ENCODE measurements around the gene MORN1. TPM values are rescaled to one million over a fixed set of nuclear protein-coding genes. Genes with fewer than 3 reads are reported as not detected.
A peak's percentile ranks its signal among the peaks of the same experiment; 100 is the strongest.
"Not testable (repeated sequence)": the region's sequence is repeated elsewhere in the genome, so short reads cannot be mapped to it uniquely, and the experiment has no call there.

MORN1 gene
- total RNA-seq, 2 experiments from 2014 or later: 6.2 to 7.9 TPM

DNA sequence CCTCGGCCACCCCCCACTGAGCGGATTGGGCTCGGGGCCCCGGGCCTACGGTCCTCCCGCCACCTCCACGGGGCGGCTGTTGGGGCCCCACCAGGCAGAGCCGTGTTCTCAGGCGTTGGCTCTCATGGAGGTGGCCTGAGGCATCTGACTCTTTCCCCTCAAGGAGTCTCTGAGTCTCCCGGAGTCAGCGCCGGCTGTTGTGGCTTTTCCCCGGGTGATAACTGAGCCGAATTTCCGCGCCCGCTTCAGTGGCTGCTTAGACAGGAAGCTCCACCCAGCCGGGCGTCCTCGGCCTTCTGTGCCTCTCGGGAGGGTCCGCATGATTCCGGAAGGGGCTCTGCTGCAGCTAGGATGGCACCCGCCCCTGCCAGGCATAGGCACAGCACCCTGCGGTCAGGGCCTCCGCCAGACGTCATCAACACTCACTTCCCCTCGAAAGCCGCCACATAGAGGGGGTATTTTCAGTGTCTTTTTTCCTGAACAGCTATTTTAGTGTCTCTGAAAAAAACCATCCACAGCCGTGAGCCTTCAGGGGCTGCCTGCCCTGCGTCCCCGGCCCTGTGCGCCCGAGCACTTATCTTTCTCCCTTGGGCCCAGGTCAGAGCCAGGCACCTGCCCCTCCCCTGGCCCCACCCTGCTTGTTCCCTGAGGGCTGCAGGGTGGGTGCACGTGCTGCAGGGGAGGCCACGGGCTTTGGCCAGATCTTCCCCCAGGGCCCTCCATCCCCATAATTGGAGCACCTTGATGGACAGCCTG lies 90.3 kb downstream of the MORN1 start:
- CTCF ChIA-PET: interaction anchor here (0.8 to 2.9 kb wide), 5 partner anchors 11 to 106 kb away, joined by 3 to 19 read pairs (median 13); partner anchors contain the start of gene FAAP20
- POLR2A ChIA-PET: interaction anchor here (0.8 to 4.3 kb wide), 8 partner anchors 10 to 106 kb away, joined by 3 to 45 read pairs (median 6); partner anchors contain the start of genes FAAP20 and SKI

DNA sequence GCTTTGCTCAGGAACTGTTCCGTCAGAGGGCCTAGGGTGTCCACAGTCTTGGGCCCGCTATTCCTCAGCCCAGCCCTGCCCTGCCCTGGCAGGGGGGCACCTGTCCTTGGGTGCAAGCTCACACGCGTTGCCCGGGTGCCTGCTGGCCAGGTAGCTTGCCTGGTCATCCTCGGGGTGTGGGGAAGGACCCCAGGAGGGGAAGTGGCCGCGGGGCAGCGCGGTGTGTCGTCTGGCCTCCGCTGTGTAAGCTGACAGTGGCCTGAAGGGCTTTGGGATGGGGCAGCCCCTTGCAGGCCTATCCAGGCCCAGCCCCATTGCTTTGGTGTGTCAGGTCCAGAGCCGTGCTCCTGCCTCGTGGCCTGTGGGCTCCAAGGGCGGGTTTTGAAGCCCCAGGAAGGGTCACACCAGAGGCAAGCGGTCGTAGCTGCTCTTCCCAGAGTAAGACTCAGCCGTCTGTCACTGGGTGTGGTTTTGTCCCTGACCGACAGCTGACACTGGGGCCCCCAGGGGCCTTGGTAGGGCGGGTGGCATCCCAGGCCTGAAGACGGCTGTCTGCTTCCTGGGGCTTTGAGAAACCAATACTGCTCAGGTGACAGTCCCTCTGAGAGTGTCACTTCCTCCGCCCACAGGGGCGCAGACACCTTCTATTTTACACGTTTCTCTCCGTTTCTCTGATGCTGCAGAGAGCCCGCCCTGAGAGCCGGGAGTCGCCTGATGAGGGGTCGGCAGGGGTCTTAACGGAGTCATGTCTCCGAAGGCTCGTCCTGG lies 91.2 kb downstream of the MORN1 start:
- Mint-ChIP-seq H3K4me3 (peak overlapping the region; percentile 73), H3K27me3 (ENCODE audit: low read depth) (no peaks in the 10 kb centered on the region), H3K36me3 (ENCODE audit: low read depth) (peaks cover 28% of the 10 kb centered on the region), H3K9me3 (ENCODE audit: insufficient read depth) (no peaks in the 10 kb centered on the region), H3K4me1 (ENCODE audit: low read depth) (peaks cover 67% of the 10 kb centered on the region), H3K27ac (peak overlapping the region; percentile 99)
- peak; percentile 88 for DNase-seq
- ATAC-seq: peak; percentile 77
- ChIA-PET POLR2A (interaction anchor here (0.6 to 4.3 kb wide), 11 partner anchors 10 to 105 kb away, joined by 3 to 45 read pairs (median 5); partner anchors contain the start of genes FAAP20 and SKI), CTCF (interaction anchor here (1.2 to 2.9 kb wide), 4 partner anchors 10 to 105 kb away, joined by 5 to 19 read pairs (median 14); partner anchors contain the start of gene FAAP20)

More for the DNA sequence above, 90.3 kb downstream of the MORN1 start:
- Mint-ChIP-seq H3K27me3 (ENCODE audit: low read depth) (no peaks in the 10 kb centered on the region), H3K36me3 (ENCODE audit: low read depth) (peaks cover 30% of the 10 kb centered on the region), H3K9me3 (ENCODE audit: insufficient read depth) (no peaks in the 10 kb centered on the region), H3K4me1 (ENCODE audit: low read depth) (peaks cover 59% of the 10 kb centered on the region), H3K4me3 (peak overlapping the region; percentile 73), H3K27ac (peak overlapping the region; percentile 99)
- DNase-seq (peak; percentile 94), ATAC-seq (peak; percentile 72)

DNA sequence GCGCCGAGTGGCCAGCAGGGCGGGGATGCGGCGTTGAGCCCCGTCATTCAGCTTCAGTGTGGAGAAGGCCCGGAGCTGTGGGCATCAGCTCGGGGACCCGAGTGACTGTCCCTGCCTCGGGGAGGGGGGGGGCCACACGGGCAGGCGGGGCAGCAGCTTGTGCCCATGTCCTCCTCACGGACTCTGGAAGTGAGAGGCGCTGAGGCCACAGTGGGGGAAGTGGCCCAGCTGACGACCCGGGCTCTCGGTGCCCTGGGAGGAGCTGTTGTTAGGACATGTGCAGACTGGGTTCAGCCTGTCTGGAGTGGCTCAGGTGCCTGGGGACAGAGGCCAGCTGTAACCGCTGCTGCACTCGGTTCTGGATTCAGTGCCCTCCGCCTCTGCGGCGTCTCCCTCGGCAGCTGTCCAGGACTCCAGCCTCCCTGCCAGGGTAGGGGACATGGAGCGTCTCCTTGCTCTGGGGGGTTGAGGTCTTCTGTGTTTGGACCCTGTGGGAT lies 92.2 kb downstream of the MORN1 start:
- Mint-ChIP-seq H3K4me3 (peak overlapping the region; percentile 73), H3K9me3 (ENCODE audit: insufficient read depth) (no peaks in the 10 kb centered on the region), H3K4me1 (ENCODE audit: low read depth) (peaks cover 76% of the 10 kb centered on the region), H3K36me3 (ENCODE audit: low read depth) (peaks cover 23% of the 10 kb centered on the region), H3K27me3 (ENCODE audit: low read depth) (no peaks in the 10 kb centered on the region), H3K27ac (peak overlapping the region; percentile 99)
- no peak for DNase-seq
- ATAC-seq: no peak
- CTCF ChIA-PET: interaction anchor here (2.9 kb wide), 2 partner anchors 9 to 104 kb away, joined by 15 to 19 read pairs; partner anchors contain the start of gene FAAP20
- POLR2A ChIA-PET: interaction anchor here (2.8 to 4.3 kb wide), 3 partner anchors 9 to 70 kb away, joined by 17 to 45 read pairs (median 23); partner anchors contain the start of gene SKI

DNA sequence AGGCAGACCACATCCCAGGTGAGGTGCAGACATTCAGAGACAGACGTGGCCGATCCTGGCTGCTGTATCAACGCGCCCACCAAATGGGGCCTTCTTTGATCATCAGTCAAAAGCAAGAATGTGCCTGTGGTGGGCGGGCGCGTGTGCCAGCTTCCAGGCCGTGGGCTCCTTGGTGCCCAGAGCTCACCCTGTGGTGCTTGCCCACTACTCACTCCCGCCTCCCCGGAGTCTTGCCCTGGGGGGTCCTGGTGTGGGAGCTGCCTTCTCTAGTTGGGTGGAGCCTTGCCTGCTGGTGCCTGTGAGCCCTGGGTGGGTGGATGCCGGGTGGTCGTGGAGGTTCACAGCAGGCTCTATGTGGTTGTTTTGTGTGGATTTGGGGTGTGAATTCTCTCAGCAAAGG lies 92.7 kb downstream of the MORN1 start:
- ChIA-PET CTCF (interaction anchor here (2.9 kb wide), 1 partner anchor 103 kb away, joined by 15 read pairs; the partner anchor contains the start of gene FAAP20), POLR2A (interaction anchor here (3.0 to 4.3 kb wide), 2 partner anchors 8 to 69 kb away, joined by 23 to 45 read pairs; partner anchors contain the start of gene SKI)
- peaks cover 24% of the 10 kb centered on the region for H3K36me3 Mint-ChIP-seq (ENCODE audit: low read depth)
- peak overlapping the region; percentile 73 for H3K27ac Mint-ChIP-seq
- H3K4me3 Mint-ChIP-seq: no peak overlapping the region
- H3K27me3 Mint-ChIP-seq (ENCODE audit: low read depth): no peaks in the 10 kb centered on the region
- DNase-seq: no peak
- no peak for ATAC-seq
- no peaks in the 10 kb centered on the region for H3K9me3 Mint-ChIP-seq (ENCODE audit: insufficient read depth)
- H3K4me1 Mint-ChIP-seq (ENCODE audit: low read depth): peaks cover 81% of the 10 kb centered on the region

DNA sequence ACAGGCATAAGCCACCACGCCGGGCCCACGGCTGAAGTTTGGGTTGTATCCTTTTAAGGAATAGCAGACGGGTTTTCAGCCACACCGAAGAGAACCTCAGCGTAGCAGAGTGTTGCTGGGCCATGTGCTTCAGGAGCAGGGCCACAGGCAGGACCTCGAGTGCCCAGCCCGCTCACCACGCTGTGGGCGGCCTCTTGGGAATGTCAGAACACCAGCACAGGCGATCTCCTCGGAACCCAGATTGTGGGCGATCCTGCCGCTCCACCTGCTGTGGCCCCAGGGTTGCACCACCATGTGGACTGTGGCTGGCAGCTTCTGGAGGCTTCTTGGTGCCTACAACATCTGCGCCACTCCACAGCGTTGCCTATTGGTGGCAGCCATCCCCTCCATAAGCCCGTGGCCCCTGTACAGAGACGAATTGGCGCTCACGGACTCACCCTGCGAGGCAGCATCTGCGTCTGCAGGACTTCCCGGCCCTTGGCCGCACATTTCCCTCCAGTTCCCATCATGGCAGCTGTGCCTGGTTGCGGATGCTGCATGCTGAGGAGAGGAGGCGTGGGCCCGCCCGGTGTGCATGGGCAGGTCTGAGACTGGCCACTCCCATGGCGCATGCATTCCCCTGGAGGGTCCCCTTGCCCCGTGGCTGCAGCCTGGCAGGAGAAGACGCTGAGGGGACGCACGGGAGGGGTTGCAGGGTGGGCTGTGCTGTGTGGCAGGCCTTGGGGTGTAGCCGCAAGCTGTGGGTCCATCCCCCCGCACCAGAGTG lies 93.9 kb downstream of the MORN1 start:
- ATAC-seq (no peak), DNase-seq (no peak)
- Mint-ChIP-seq H3K27ac (no peak overlapping the region), H3K4me1 (ENCODE audit: low read depth) (peaks cover 82% of the 10 kb centered on the region), H3K36me3 (ENCODE audit: low read depth) (peaks cover 21% of the 10 kb centered on the region), H3K4me3 (no peak overlapping the region), H3K27me3 (ENCODE audit: low read depth) (no peaks in the 10 kb centered on the region), H3K9me3 (ENCODE audit: insufficient read depth) (no peaks in the 10 kb centered on the region)
- POLR2A ChIA-PET: no interaction called here
- CTCF ChIA-PET: no interaction called here

DNA sequence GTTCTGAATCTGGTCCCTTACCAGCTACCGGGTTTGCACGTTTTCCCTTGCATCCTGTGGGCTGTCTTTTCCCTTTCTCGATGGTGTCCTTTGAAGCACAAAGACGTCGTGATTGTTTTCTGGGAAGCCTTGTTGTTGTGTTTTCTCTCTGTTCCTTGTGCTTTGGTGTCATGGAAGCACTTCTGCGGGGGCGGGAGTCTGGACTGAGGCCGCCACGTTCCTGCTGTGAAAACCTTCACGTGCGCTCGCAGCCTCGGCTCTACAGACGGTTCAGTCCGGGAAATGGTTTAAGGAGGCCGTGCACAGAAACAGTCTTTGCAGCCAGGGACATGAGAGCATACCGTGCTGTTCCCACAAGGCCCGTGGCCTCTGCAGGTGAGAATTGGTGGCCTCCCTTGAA lies 94.7 kb downstream of the MORN1 start:
- Mint-ChIP-seq H3K36me3 (ENCODE audit: low read depth) (peaks cover 21% of the 10 kb centered on the region), H3K4me3 (no peak overlapping the region), H3K27ac (peak overlapping the region; percentile 52)

DNA sequence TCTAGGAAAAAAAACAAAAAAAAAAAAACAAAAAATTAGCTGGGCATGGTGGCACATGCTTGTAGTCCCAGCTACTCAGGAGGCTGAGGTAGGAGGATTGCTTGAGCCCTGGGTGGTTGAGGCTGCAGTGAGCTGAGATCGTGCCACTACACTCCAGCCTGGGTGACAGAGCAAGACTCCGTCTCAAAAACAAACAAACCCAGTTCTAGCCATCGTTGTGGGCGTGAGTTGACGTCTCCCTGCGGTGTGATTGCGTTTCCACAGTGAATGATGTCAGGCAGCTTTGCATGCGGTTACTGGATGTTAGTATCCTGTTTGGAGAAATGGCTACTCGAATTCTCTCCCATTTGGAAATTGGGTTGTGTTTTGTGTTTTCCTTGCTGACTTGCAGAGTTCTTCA lies 95.1 kb downstream of the MORN1 start:
- ATAC-seq; POLR2A ChIA-PET; H3K4me3 Mint-ChIP-seq; DNase-seq; H3K27me3 Mint-ChIP-seq (ENCODE audit: low read depth); H3K9me3 Mint-ChIP-seq (ENCODE audit: insufficient read depth); CTCF ChIA-PET: not testable (repeated sequence)
- Mint-ChIP-seq H3K27ac (peak overlapping the region; percentile 52), H3K36me3 (ENCODE audit: low read depth) (peaks cover 22% of the 10 kb centered on the region), H3K4me1 (ENCODE audit: low read depth) (peaks cover 85% of the 10 kb centered on the region)

More for the DNA sequence above, 94.7 kb downstream of the MORN1 start:
- ChIA-PET CTCF (no interaction called here), POLR2A (no interaction called here)
- ATAC-seq (no peak), DNase-seq (no peak)
- Mint-ChIP-seq H3K9me3 (ENCODE audit: insufficient read depth) (no peaks in the 10 kb centered on the region), H3K4me1 (ENCODE audit: low read depth) (peaks cover 85% of the 10 kb centered on the region), H3K27me3 (ENCODE audit: low read depth) (no peaks in the 10 kb centered on the region)

DNA sequence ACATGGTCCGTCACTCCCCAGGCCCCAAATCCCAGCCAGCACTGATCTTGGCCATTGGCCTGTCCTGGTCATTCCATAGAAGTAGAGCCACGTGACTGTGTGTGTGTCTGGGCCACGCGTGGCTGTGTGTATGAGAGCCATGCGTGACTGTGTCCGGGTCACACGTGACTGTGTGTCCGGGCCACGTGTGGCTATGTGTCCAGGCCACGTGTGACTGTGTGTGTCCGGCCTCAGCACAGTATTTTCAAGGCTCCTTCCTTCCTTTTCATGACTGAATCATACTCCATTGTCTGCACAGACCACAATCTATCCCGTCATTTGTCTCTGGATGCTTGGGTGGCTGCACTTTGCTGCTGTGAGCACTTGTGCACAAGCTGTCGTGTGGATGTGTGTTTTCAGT lies 95.8 kb downstream of the MORN1 start:
- Mint-ChIP-seq H3K27me3 (ENCODE audit: low read depth) (no peaks in the 10 kb centered on the region), H3K9me3 (ENCODE audit: insufficient read depth) (no peaks in the 10 kb centered on the region), H3K4me1 (ENCODE audit: low read depth) (peaks cover 88% of the 10 kb centered on the region), H3K4me3 (no peak overlapping the region), H3K27ac (peak overlapping the region; percentile 52), H3K36me3 (ENCODE audit: low read depth) (peaks cover 23% of the 10 kb centered on the region)
- DNase-seq (no peak), ATAC-seq (no peak)
- POLR2A ChIA-PET: no interaction called here
- CTCF ChIA-PET: no interaction called here

DNA sequence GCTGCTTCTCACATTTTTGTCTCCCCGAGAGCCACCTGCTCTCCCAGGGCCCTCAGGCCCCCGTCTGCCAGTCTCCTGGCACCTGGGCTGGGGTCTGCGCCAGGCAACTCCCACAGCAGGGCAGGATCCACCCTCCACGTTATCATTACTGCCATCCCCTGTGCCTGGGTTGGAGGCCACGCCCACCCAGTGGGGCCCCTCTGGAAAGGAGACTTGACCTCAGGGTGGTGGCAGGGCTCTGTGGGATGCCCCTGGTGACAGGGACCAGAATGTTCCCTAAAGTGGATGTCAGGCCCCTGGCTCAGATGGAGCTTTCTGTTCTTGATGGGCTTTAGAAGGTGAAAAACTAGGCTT lies 96.7 kb downstream of the MORN1 start:
- H3K4me1 Mint-ChIP-seq (ENCODE audit: low read depth): peaks cover 88% of the 10 kb centered on the region
- ATAC-seq: no peak
- H3K27me3 Mint-ChIP-seq (ENCODE audit: low read depth): no peaks in the 10 kb centered on the region
- CTCF ChIA-PET: no interaction called here
- no peak for DNase-seq
- POLR2A ChIA-PET: no interaction called here
- H3K9me3 Mint-ChIP-seq (ENCODE audit: insufficient read depth): no peaks in the 10 kb centered on the region
- H3K4me3 Mint-ChIP-seq: no peak overlapping the region
- peaks cover 23% of the 10 kb centered on the region for H3K36me3 Mint-ChIP-seq (ENCODE audit: low read depth)
- H3K27ac Mint-ChIP-seq: no peak overlapping the region

DNA sequence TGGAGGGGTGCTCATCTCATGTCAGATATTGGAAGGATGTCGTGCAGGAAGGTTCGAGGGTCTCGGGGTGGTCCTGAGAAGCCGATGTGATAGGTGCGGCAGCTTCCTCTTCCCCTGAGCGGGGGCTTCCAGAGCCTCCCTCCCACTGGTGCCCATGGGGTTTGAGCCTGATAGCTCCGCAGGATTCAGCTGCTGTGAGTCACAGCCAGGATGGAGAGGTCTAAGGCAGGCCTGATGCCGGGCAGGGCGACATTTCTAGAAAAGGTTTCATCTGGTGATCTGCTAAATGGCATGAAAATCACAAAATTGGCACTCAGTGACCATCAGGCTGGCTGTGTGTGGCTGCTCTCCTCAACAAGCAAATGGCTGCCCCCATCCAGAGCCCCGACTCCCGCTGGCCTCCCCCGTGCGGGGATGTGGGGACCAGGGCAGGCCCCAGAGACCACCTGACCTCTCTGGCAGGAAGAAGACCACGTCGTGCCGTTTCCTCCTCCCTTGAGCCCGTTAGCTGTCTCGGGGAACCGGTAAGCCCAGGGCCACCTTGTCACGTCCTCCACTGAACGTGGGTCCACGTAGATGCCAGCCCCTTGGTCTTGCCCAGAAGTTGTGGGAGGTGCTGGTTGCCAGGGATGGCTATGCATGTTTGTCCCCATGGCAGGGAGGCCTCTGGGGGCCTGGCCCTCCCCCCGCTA lies 97.2 kb downstream of the MORN1 start:
- no peak for DNase-seq
- no peak for ATAC-seq
- POLR2A ChIA-PET: no interaction called here
- Mint-ChIP-seq H3K9me3 (ENCODE audit: insufficient read depth) (no peaks in the 10 kb centered on the region), H3K27me3 (ENCODE audit: low read depth) (no peaks in the 10 kb centered on the region), H3K4me1 (ENCODE audit: low read depth) (peaks cover 86% of the 10 kb centered on the region), H3K4me3 (no peak overlapping the region), H3K27ac (peak overlapping the region; percentile 11), H3K36me3 (ENCODE audit: low read depth) (peaks cover 23% of the 10 kb centered on the region)
- CTCF ChIA-PET: no interaction called here
